ENCODE data around the gene TMEM81. TPM values are rescaled to one million over a fixed set of nuclear protein-coding genes. Genes with fewer than 3 reads are reported as not detected.

TMEM81 gene
- total RNA-seq, 4 donors from 2014 or later, result 2.9 to 3.7 TPM; not detected in 2

DNA sequence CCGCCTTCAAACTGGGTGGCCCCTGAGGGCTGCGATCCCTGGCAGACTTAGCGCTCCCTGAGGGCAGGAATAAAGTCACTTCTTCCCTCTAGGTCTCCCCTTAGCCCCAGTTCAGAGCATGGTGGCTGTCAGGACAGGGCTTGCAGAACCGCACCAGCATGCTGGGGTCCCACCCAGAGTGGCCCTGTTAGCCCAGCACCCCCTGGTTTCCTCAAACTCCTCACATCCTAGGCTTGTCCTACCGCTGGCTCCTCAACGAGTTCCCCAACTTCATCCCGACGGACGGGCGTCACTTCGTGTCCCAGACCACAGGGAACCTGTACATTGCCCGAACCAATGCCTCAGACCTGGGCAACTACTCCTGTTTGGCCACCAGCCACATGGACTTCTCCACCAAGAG, 25.4 kb downstream of the TMEM81 start:
- no peak for TF ChIP-seq POLR2AphosphoS5 (IDR thresholded peaks at IDR 0.05)
- TF ChIP-seq EP300 (IDR thresholded peaks at IDR 0.05; ENCODE audit: low read depth), result no peak
- no peak for TF ChIP-seq POLR2A (IDR thresholded peaks at IDR 0.05)
- TF ChIP-seq, protein P1, sequence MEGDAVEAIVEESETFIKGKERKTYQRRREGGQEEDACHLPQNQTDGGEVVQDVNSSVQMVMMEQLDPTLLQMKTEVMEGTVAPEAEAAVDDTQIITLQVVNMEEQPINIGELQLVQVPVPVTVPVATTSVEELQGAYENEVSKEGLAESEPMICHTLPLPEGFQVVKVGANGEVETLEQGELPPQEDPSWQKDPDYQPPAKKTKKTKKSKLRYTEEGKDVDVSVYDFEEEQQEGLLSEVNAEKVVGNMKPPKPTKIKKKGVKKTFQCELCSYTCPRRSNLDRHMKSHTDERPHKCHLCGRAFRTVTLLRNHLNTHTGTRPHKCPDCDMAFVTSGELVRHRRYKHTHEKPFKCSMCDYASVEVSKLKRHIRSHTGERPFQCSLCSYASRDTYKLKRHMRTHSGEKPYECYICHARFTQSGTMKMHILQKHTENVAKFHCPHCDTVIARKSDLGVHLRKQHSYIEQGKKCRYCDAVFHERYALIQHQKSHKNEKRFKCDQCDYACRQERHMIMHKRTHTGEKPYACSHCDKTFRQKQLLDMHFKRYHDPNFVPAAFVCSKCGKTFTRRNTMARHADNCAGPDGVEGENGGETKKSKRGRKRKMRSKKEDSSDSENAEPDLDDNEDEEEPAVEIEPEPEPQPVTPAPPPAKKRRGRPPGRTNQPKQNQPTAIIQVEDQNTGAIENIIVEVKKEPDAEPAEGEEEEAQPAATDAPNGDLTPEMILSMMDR (IDR thresholded peaks at IDR 0.05), result no peak
- intact Hi-C loops (cut with DNase I; ENCODE audit: low total_unique reads) (no loop called here), in situ Hi-C loops (cut with MboI; ENCODE audit: low pct_ligation_motif_present in 1 of 4, low pct_unique_long_range_greater_than_20kb in 1 of 4, low sequenced_read_pairs in 3 of 4) (loop anchor here in 1 of 4 donors (10.0 kb wide), 1 partner anchor 74 kb away; no protein-coding TSS in a partner anchor)
- no peak for DNase-seq
- Histone ChIP-seq H3K27me3 (peaks cover 4% of the 10 kb centered on the region), H3K27ac (no peak overlapping the region), H3K36me3 (no peaks in the 10 kb centered on the region), H3K9me3 (no peaks in the 10 kb centered on the region), H3K4me3 (no peak overlapping the region), H3K4me1 (peaks cover 0 to 6% (median 3%) of the 10 kb centered on the region in 4 donors)
- 98% methylated on average over 12 of the region's 12 CpGs; no CpG with 5 or more reads in 1 of the 2 donors for WGBS, 2 donors (ENCODE audit: low coverage in 1 of 2)

DNA sequence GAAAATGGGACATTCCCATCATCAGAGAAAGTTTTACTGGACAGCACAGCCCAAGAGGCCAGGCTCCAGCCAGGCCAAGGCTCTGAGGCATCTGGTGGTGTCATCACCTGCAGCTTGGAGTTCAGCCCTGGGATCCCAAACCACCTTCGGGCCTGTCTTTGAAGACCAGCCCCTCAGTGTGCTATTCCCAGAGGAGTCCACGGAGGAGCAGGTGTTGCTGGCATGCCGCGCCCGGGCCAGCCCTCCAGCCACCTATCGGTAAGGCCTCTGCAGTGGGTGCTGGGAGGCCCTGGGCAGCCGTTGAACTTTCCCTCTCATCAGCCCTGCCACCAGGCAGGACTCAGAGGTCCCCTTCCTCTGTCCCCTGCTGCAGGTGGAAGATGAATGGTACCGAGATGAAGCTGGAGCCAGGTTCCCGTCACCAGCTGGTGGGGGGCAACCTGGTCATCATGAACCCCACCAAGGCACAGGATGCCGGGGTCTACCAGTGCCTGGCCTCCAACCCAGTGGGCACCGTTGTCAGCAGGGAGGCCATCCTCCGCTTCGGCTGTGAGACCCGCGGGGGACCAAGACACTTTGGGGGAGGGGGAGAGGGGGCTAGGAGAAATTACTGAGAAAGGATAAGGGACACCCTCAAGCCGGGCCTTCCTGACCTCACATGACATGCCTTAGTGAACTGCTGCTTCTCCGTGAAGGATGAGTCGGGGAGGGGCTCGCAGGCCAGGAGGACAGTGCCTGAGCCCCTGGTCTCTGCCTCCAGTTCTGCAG, 26.3 kb downstream of the TMEM81 start:
- peaks cover 4% of the 10 kb centered on the region for H3K27me3 ChIP-seq
- H3K4me3 ChIP-seq, result no peak overlapping the region
- TF ChIP-seq, protein P1 (IDR thresholded peaks at IDR 0.05), result no peak
- TF ChIP-seq EP300 (IDR thresholded peaks at IDR 0.05; ENCODE audit: low read depth) (no peak), POLR2AphosphoS5 (IDR thresholded peaks at IDR 0.05) (no peak), POLR2A (IDR thresholded peaks at IDR 0.05) (no peak)
- DNase-seq, result no peak
- no peak overlapping the region for H3K27ac ChIP-seq
- WGBS, 2 donors (ENCODE audit: low coverage in 1 of 2), result 80 to 85% methylated on average over 1 to 14 of the region's 19 CpGs
- no peaks in the 10 kb centered on the region for H3K9me3 ChIP-seq
- in situ Hi-C loops (cut with MboI; ENCODE audit: low pct_ligation_motif_present in 1 of 4, low pct_unique_long_range_greater_than_20kb in 1 of 4, low sequenced_read_pairs in 3 of 4), result loop anchor here in 1 of 4 donors (10.0 kb wide), 1 partner anchor 73 kb away; no protein-coding TSS in a partner anchor
- H3K36me3 ChIP-seq, result no peaks in the 10 kb centered on the region
- intact Hi-C loops (cut with DNase I; ENCODE audit: low total_unique reads), result no loop called here
- peaks cover 0 to 6% (median 3%) of the 10 kb centered on the region in 4 donors for H3K4me1 ChIP-seq

- TF ChIP-seq, protein P1 (IDR thresholded peaks at IDR 0.05), result no peak
- TF ChIP-seq EP300 (IDR thresholded peaks at IDR 0.05; ENCODE audit: low read depth) (no peak), POLR2AphosphoS5 (IDR thresholded peaks at IDR 0.05) (no peak)
- H3K27ac ChIP-seq, result no peak overlapping the region
- no peaks in the 10 kb centered on the region for H3K9me3 ChIP-seq
- H3K4me3 ChIP-seq, result no peak overlapping the region
- no peak for DNase-seq
- intact Hi-C loops (cut with DNase I; ENCODE audit: low total_unique reads) (no loop called here), in situ Hi-C loops (cut with MboI; ENCODE audit: low pct_ligation_motif_present in 1 of 4, low pct_unique_long_range_greater_than_20kb in 1 of 4, low sequenced_read_pairs in 3 of 4) (loop anchor here in 1 of 4 donors (10.0 kb wide), 1 partner anchor 72 kb away; no protein-coding TSS in a partner anchor)
- H3K27me3 ChIP-seq, result peaks cover 4% of the 10 kb centered on the region
- no peaks in the 10 kb centered on the region for H3K36me3 ChIP-seq
- WGBS, 2 donors (ENCODE audit: low coverage in 1 of 2), result 88% methylated on average over 6 of the region's 6 CpGs; no CpG with 5 or more reads in 1 of the 2 donors
- H3K4me1 ChIP-seq, result peaks cover 0 to 6% (median 3%) of the 10 kb centered on the region in 4 donors
Measured at GRCh38 chr1:205056956-205057568, 27.2 kb downstream of the TMEM81 start.

DNA sequence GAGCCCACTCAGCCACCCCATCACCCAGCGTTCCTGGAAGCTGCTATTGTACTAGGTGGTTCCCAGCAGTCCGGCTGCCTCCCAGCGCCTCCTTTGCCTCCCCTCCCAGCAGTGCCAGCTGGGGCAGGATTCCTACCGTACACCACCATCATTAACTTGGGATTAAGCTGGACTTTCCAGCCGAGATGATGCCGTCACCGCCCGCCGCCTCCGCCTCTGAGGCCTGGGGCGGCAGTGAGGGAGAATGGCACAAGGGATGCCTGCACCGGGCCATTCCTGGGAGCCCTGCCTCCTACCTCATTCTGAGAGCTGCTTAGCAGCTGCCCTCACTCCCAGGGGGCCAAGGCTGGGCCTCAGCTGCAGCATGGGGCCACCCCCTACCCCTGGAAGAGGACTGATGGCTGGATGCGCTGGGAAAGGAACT, 28.1 kb downstream of the TMEM81 start:
- H3K27ac ChIP-seq, result no peak overlapping the region
- no peaks in the 10 kb centered on the region for H3K4me1 ChIP-seq
- no peaks in the 10 kb centered on the region for H3K9me3 ChIP-seq
- DNase-seq, result no peak
- WGBS, 2 donors (ENCODE audit: low coverage in 1 of 2), result 87% methylated on average over 13 of the region's 13 CpGs; no CpG with 5 or more reads in 1 of the 2 donors
- intact Hi-C loops (cut with DNase I; ENCODE audit: low total_unique reads) (no loop called here), in situ Hi-C loops (cut with MboI; ENCODE audit: low pct_ligation_motif_present in 1 of 4, low pct_unique_long_range_greater_than_20kb in 1 of 4, low sequenced_read_pairs in 3 of 4) (loop anchor here in 1 of 4 donors (10.0 kb wide), 1 partner anchor 71 kb away; no protein-coding TSS in a partner anchor)
- TF ChIP-seq EP300 (IDR thresholded peaks at IDR 0.05; ENCODE audit: low read depth) (no peak), POLR2A (IDR thresholded peaks at IDR 0.05) (no peak), POLR2AphosphoS5 (IDR thresholded peaks at IDR 0.05) (no peak)
- TF ChIP-seq, protein P1 (IDR thresholded peaks at IDR 0.05), result no peak
- H3K4me3 ChIP-seq, result no peak overlapping the region
- no peaks in the 10 kb centered on the region for H3K36me3 ChIP-seq
- peaks cover 4% of the 10 kb centered on the region for H3K27me3 ChIP-seq
